HepG2 (cell line): Measurements from ENCODE around the gene NDUFS7. TPM values are rescaled to one million over a fixed set of nuclear protein-coding genes. Genes with fewer than 3 reads are reported as not detected.

Experiments used
- ATAC-seq: fragments of 200-7000 bp; cut with Tn5 transposase; 3 replicates; pipeline ENCODE4 v1.9.1; 2020; ENCODE audit warnings: mild to moderate bottlenecking, moderate library complexity
- BruUV-seq: library from RNA; stranded (reverse); fragments of 400-500 nt; replicated peaks from 2 replicates; lab custom pipeline; 2021; lab: Mats Ljungman, UMichigan
- CTCF ChIA-PET: fragments of 300-600 bp; formaldehyde crosslinking; extraction: SDS; loops from one replicate; lab custom pipeline; 2021; ENCODE audit warnings: low total read pairs, inconsistent platforms, low intra/inter-chr PET ratio; lab: Yijun Ruan, JAX
- POLR2A ChIA-PET: fragments of 350-600 bp; sonication (Branson Sonifier 250); formaldehyde crosslinking; loops from one replicate; lab custom pipeline; 2020; ENCODE audit warnings: antibody characterized with exemption, inconsistent platforms; lab: Yijun Ruan, JAX
- DNase-seq: peaks from one replicate; pipeline ENCODE4 v3.0.0-alpha.2; 2015; ENCODE audit warnings: low spot score
- FAIRE-seq: peaks from 3 replicates; lab custom pipeline; 2011; peaks lifted over from hg19 to GRCh38; lab: Jason Lieb, UNC
- H2AFZ ChIP-seq: one replicate; pipeline ENCODE4 v1.6.1; 2011; ENCODE audit warnings: low read length, inconsistent platforms
- H3K27ac ChIP-seq: fragments of 300-600 bp; 3 replicates; pipeline ENCODE4 v1.8.0; 2011; ENCODE audit warnings: mixed run types, mild to moderate bottlenecking, mixed read lengths, low read length, inconsistent platforms; ENCODE audit not compliant: insufficient read depth; ENCODE audit errors: extremely low read length
- H3K27me3 ChIP-seq, 2 experiments: fragments of 200-600 bp in 1 of 2; 2 replicates in 1 of 2; 3 replicates in 1 of 2; pipeline versions ENCODE4 v1.6.0 to v1.8.0; 2011; ENCODE audit warnings: low read length in 2 of 2, mild to moderate bottlenecking in 2 of 2, moderate library complexity in 2 of 2, inconsistent platforms in 1 of 2; ENCODE audit not compliant: insufficient read depth in 2 of 2, control insufficient read depth in 1 of 2
- H3K36me3 ChIP-seq, 2 experiments: fragments of 200-600 bp in 1 of 2; replicated peaks in 1 of 2; 2 replicates in 1 of 2; 3 replicates in 1 of 2; pipeline versions ENCODE4 v1.5.1 to v1.8.0; 2011; ENCODE audit warnings: low read length in 2 of 2, inconsistent platforms in 1 of 2; ENCODE audit not compliant: insufficient read depth in 2 of 2, control insufficient read depth in 1 of 2
- H3K4me1 ChIP-seq: 2 replicates; pipeline ENCODE4 v1.5.1; 2012; ENCODE audit warnings: low read length, inconsistent platforms; ENCODE audit not compliant: insufficient read depth
- H3K4me2 ChIP-seq: 2 replicates; pipeline ENCODE4 v1.6.0; 2011; ENCODE audit warnings: low read depth, low read length, inconsistent platforms
- H3K4me3 ChIP-seq, 3 experiments: fragments of 200-600 bp in 1 of 3; sonication (generic), shearing (Covaris generic) in 1 of 3; replicated peaks in 1 of 3; 2 replicates each; pipeline ENCODE4 v1.5.1; 2011 to 2016; ENCODE audit warnings: low read length in 3 of 3, inconsistent platforms in 2 of 3, low read depth in 2 of 3, mild to moderate bottlenecking in 2 of 3, control low read depth in 1 of 3, mixed read lengths in 1 of 3; ENCODE audit not compliant: insufficient read depth in 1 of 3
- H3K79me2 ChIP-seq: one replicate; pipeline ENCODE4 v1.6.1; 2011; ENCODE audit warnings: low read length, inconsistent platforms; ENCODE audit not compliant: insufficient read depth
- H3K9ac ChIP-seq: 2 replicates; pipeline ENCODE4 v1.6.0; 2011; ENCODE audit warnings: mild to moderate bottlenecking, low read depth, low read length, inconsistent platforms; ENCODE audit not compliant: insufficient read depth
- H3K9me3 ChIP-seq: 2 replicates; pipeline ENCODE4 v1.5.1; 2012; ENCODE audit warnings: mild to moderate bottlenecking, low read length
- H4K20me1 ChIP-seq: 2 replicates; pipeline ENCODE4 v1.6.0; 2011; ENCODE audit warnings: inconsistent platforms, mild to moderate bottlenecking, low read length, moderate library complexity; ENCODE audit not compliant: insufficient read depth
- ZNF343 ChIP-seq: sonication (generic); formaldehyde crosslinking; IDR thresholded peaks from 2 replicates; pipeline ENCODE4 v1.4.0; 2020; ENCODE audit warnings: mild to moderate bottlenecking, missing genetic modification reagents
- ZNF782 ChIP-seq: sonication (generic); formaldehyde crosslinking; IDR thresholded peaks from 2 replicates; pipeline ENCODE4 v1.4.0; 2020; ENCODE audit warnings: missing genetic modification reagents, mild to moderate bottlenecking, borderline replicate concordance
- ZNF839 ChIP-seq: sonication (generic); formaldehyde crosslinking; IDR thresholded peaks from 2 replicates; pipeline ENCODE4 v1.4.0; 2020; ENCODE audit warnings: missing genetic modification reagents, mild to moderate bottlenecking, borderline replicate concordance
- WGBS: methylation state at CpG from one replicate; pipeline ENCODE4 v1.1.6; 2017; ENCODE audit warnings: low lambda C conversion rate; 5-methylcytosine and 5-hydroxymethylcytosine counted together
- in situ Hi-C: cut with HindIII; loops from 2 replicates; pipeline ENCODE4 v1.10.0; 2017; ENCODE audit warnings: low pct_unique_long_range_greater_than_20kb; ENCODE audit not compliant: extremely low pct_ligation_motif_present
- intact Hi-C: fragments of 100-400 bp; cut with micrococcal nuclease; formaldehyde crosslinking; loops from one replicate; pipeline ENCODE4 v1.10.0; 2022; ENCODE audit not compliant: unreplicated experiment
- polyA plus RNA-seq, 8 experiments: library from polyadenylated mRNA; depleted of rRNA in 3 of 8; stranded (reverse) in 7 of 8; unstranded in 1 of 8; fragments of >200 nt; fragmentation: Illumina TruSeq in 4 of 8; extraction: Trizol in 4 of 8; gene quantifications; 2 replicates each; pipeline versions ENCODE4 v1.2.1 to v1.2.3, GENCODE V29; 2011 to 2016; ENCODE audit warnings: low read depth in 4 of 8, missing spikeins in 1 of 8, mixed read lengths in 1 of 8; ENCODE audit not compliant: insufficient read depth in 1 of 8
- total RNA-seq, 5 experiments: library from RNA; depleted of rRNA; stranded (reverse); fragments of >200 nt; fragmentation: Illumina TruSeq; extraction: Trizol; gene quantifications; 2 replicates each; pipeline ENCODE4 v1.2.3, GENCODE V29; 2016; ENCODE audit warnings: low read depth in 1 of 5
- TF ChIP-seq, protein P1 (sequence below): sonication (generic); formaldehyde crosslinking; IDR thresholded peaks from 2 replicates; pipeline ENCODE4 v1.4.0; 2020; ENCODE audit warnings: missing genetic modification reagents
- TF ChIP-seq, protein P2 (sequence below): sonication (generic); formaldehyde crosslinking; IDR thresholded peaks from 2 replicates; pipeline ENCODE4 v1.5.1; 2020; ENCODE audit warnings: mild to moderate bottlenecking, moderate library complexity, missing genetic modification reagents

Gene NDUFS7
- total and polyA plus RNA-seq, 2 of the 13 experiments (the other 11 are each of a cell fraction or from before 2014, with no cell fraction given): 34.3 to 66.9 TPM

DNA sequence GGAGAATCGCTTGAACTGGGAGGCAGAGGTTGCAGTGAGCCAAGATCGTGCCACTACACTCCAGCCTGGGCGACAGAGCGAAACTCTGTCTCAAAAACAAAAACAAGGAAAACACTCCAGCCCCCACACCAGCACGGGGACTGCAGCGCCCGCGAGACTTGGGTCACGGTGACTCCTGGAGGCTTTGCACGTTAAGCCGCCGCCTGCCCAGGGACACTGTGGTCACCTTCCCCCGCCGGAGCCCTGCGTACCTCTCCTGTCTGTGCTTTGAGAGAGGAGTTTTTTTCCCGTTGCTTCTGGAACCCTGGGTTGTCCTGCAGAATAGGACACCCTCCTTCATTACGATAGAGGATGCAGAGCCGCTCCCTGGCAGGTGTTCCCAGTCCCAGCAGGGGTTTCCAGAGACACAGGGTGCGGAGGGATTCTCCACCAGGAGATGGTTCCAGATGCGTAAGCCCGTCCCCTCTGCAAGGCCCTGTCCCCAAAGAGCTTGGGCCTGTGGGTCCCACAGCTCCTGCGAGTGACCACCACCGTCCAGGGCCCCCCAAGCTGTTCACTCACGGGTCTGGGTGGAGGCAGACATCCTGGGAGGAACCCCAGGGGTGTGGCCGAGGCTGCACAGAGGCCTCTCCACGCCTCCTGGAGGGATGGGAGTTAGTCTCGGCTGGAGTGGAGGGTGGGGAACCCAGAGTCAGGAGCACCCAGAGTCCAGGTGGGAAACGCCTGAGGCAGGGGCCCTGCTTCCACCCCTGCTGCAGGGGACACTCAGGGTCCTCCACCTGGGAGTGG lies 42.8 kb upstream of the NDUFS7 start:
- Histone ChIP-seq H3K36me3 (no peaks in the 10 kb centered on the region), H3K4me3 (no peak overlapping the region), H2AFZ (no peak overlapping the region), H4K20me1 (no peaks in the 10 kb centered on the region), H3K4me1 (no peaks in the 10 kb centered on the region), H3K9ac (no peak overlapping the region), H3K27me3 (peaks cover 3 to 4% of the 10 kb centered on the region in 2 experiments; a peak in 2 of 5 replicates), H3K9me3 (no peaks in the 10 kb centered on the region), H3K27ac (no peak overlapping the region), H3K4me2 (no peak overlapping the region), H3K79me2 (no peaks in the 10 kb centered on the region)
- ATAC-seq (peak; percentile 34), DNase-seq (no peak), FAIRE-seq (no peak)
- BruUV-seq: no TSS peak
- in situ Hi-C loops: no loop called here
- ChIA-PET POLR2A (no interaction called here), CTCF (no interaction called here)
- intact Hi-C loops: no loop called here
- WGBS: 57% methylated on average over 16 of the region's 28 CpGs
- no peak for TF ChIP-seq ZNF343 (CRISPR knock-in tag)
- no peak for TF ChIP-seq ZNF782 (CRISPR knock-in tag)
- TF ChIP-seq, protein P1, sequence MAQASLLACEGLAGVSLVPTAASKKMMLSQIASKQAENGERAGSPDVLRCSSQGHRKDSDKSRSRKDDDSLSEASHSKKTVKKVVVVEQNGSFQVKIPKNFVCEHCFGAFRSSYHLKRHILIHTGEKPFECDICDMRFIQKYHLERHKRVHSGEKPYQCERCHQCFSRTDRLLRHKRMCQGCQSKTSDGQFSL (CRISPR knock-in tag): no peak
- TF ChIP-seq ZNF839 (CRISPR knock-in tag): no peak
- TF ChIP-seq, protein P2, sequence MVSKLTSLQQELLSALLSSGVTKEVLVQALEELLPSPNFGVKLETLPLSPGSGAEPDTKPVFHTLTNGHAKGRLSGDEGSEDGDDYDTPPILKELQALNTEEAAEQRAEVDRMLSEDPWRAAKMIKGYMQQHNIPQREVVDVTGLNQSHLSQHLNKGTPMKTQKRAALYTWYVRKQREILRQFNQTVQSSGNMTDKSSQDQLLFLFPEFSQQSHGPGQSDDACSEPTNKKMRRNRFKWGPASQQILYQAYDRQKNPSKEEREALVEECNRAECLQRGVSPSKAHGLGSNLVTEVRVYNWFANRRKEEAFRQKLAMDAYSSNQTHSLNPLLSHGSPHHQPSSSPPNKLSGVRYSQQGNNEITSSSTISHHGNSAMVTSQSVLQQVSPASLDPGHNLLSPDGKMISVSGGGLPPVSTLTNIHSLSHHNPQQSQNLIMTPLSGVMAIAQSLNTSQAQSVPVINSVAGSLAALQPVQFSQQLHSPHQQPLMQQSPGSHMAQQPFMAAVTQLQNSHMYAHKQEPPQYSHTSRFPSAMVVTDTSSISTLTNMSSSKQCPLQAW: no peak
